H1 (cell line): ENCODE measurements around the gene GRID2.

ENCODE experiments used
- BCL11A ChIP-seq, 2 experiments: IDR thresholded peaks; one replicate each; pipeline ENCODE4 v1.6.1; 2011; ENCODE audit warnings: low read depth in 2 of 2, low read length in 2 of 2, mild to moderate bottlenecking in 2 of 2
- CEBPB ChIP-seq: IDR thresholded peaks from 2 replicates; pipeline ENCODE4 v1.6.1; 2012; ENCODE audit warnings: low read depth, low read length
- CHD2 ChIP-seq: IDR thresholded peaks from 2 replicates; pipeline ENCODE4 v1.6.1; 2012; ENCODE audit warnings: low read length, improper control_type of control experiment
- CREB1 ChIP-seq: IDR thresholded peaks from 2 replicates; pipeline ENCODE4 v1.6.1; 2012; ENCODE audit warnings: inconsistent platforms
- EGR1 ChIP-seq: IDR thresholded peaks from 2 replicates; pipeline ENCODE4 v1.6.1; 2011; ENCODE audit warnings: low read depth, low read length, borderline replicate concordance
- EP300 ChIP-seq, 2 experiments: IDR thresholded peaks; 1 replicate in 1 of 2; 2 replicates in 1 of 2; pipeline ENCODE4 v1.6.1; 2011 to 2012; ENCODE audit warnings: low read depth in 2 of 2, low read length in 2 of 2, mild to moderate bottlenecking in 2 of 2, borderline replicate concordance in 1 of 2, inconsistent platforms in 1 of 2, moderate library complexity in 1 of 2
- HDAC6 ChIP-seq: IDR thresholded peaks from one replicate; pipeline ENCODE4 v1.7.1; 2012; ENCODE audit warnings: low read depth, mild to moderate bottlenecking, inconsistent platforms, low read length, moderate library complexity
- PHF8 ChIP-seq: fragments of 200-600 bp; sonication (generic); conservative IDR thresholded peaks from 2 replicates; pipeline ENCODE4 v1.7.1; 2012; ENCODE audit warnings: low read depth, mild to moderate bottlenecking, inconsistent platforms, low read length, moderate library complexity
- POLR2A ChIP-seq, 2 experiments: IDR thresholded peaks; 1 replicate in 1 of 2; 2 replicates in 1 of 2; pipeline ENCODE4 v1.6.1; 2011; ENCODE audit warnings: low read depth in 2 of 2, low read length in 2 of 2, mild to moderate bottlenecking in 2 of 2; ENCODE audit errors: control extremely low read depth in 1 of 2
- POLR2AphosphoS5 ChIP-seq: IDR thresholded peaks from 2 replicates; pipeline ENCODE4 v1.6.1; 2011; ENCODE audit warnings: low read depth, low read length
- SRF ChIP-seq: IDR thresholded peaks from 2 replicates; pipeline ENCODE4 v1.6.1; 2011; ENCODE audit warnings: mild to moderate bottlenecking, low read depth, low read length, moderate library complexity
- TF ChIP-seq, protein P1 (sequence below): IDR thresholded peaks from 2 replicates; pipeline ENCODE4 v1.6.1; 2011; ENCODE audit warnings: low read length, improper control_type of control experiment
- TF ChIP-seq, protein P2 (sequence below), 3 experiments: IDR thresholded peaks; 1 replicate in 2 of 3; 2 replicates in 1 of 3; pipeline versions ENCODE4 v1.5.1 to v1.6.1; 2011; ENCODE audit warnings: low read length in 3 of 3, mild to moderate bottlenecking in 3 of 3, inconsistent platforms in 2 of 3, low read depth in 1 of 3, moderate library complexity in 1 of 3; ENCODE audit not compliant: insufficient read depth in 1 of 3; ENCODE audit errors: control extremely low read depth in 1 of 3

DNA sequence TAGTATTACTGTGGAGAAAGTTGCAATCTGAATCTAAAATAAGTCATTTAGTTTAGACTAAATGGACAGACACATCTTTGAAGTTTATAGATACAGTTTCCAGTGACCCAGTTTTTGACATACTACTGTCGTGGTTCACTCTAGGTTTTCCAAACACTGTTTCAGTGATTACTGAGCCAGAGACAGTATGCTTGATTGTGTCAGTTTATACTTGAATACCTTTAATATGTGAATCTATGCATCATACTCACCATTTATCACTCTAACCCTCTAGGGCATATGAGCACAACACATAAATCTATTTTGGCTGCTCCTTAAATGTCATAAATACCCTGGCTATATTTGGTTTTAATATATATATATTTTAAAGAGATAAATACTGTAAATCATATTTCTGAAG lies 173.5 kb downstream of the GRID2 start:
- no peak for TF ChIP-seq PHF8
- TF ChIP-seq EP300 (IDR thresholded peaks at IDR 0.05; ENCODE audit: borderline replicate concordance in 1 of 2, low read depth in 2 of 2, low read length in 2 of 2), result no peak
- no peak for TF ChIP-seq HDAC6
- no peak for TF ChIP-seq SRF
- no peak for TF ChIP-seq POLR2A (IDR thresholded peaks at IDR 0.05; ENCODE audit: control extremely low read depth in 1 of 2, low read depth in 2 of 2, low read length in 2 of 2)
- TF ChIP-seq, protein P1, sequence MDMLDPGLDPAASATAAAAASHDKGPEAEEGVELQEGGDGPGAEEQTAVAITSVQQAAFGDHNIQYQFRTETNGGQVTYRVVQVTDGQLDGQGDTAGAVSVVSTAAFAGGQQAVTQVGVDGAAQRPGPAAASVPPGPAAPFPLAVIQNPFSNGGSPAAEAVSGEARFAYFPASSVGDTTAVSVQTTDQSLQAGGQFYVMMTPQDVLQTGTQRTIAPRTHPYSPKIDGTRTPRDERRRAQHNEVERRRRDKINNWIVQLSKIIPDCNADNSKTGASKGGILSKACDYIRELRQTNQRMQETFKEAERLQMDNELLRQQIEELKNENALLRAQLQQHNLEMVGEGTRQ, result no peak
- TF ChIP-seq, protein P2, sequence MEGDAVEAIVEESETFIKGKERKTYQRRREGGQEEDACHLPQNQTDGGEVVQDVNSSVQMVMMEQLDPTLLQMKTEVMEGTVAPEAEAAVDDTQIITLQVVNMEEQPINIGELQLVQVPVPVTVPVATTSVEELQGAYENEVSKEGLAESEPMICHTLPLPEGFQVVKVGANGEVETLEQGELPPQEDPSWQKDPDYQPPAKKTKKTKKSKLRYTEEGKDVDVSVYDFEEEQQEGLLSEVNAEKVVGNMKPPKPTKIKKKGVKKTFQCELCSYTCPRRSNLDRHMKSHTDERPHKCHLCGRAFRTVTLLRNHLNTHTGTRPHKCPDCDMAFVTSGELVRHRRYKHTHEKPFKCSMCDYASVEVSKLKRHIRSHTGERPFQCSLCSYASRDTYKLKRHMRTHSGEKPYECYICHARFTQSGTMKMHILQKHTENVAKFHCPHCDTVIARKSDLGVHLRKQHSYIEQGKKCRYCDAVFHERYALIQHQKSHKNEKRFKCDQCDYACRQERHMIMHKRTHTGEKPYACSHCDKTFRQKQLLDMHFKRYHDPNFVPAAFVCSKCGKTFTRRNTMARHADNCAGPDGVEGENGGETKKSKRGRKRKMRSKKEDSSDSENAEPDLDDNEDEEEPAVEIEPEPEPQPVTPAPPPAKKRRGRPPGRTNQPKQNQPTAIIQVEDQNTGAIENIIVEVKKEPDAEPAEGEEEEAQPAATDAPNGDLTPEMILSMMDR (IDR thresholded peaks at IDR 0.05; ENCODE audit: control extremely low read depth in 1 of 3, insufficient read depth in 1 of 3, low read depth in 1 of 3, low read length in 3 of 3), result no peak
- TF ChIP-seq POLR2AphosphoS5, result no peak
- no peak for TF ChIP-seq CHD2
- no peak for TF ChIP-seq BCL11A (IDR thresholded peaks at IDR 0.05; ENCODE audit: low read depth in 2 of 2, low read length in 2 of 2)
- no peak for TF ChIP-seq CEBPB
- TF ChIP-seq EGR1, result no peak
- TF ChIP-seq CREB1, result no peak
